Measurements from ENCODE around the gene PPM1H.
"Not testable (repeated sequence)": the region's sequence is repeated elsewhere in the genome, so short reads cannot be mapped to it uniquely, and the experiment has no call there.

PPM1H gene

GRCh38 chr12:62763861-62764645, 170.9 kb downstream of the PPM1H start:
- no peak for DNase-seq (ENCODE audit: low read depth)

GRCh38 chr12:62763312-62763711, 171.6 kb downstream of the PPM1H start:
- no peak for DNase-seq (ENCODE audit: low read depth)

- no peak for DNase-seq (ENCODE audit: low read depth)
Observed at GRCh38 chr12:62762645-62763044, 172.3 kb downstream of the PPM1H start.

- DNase-seq (ENCODE audit: low read depth): no peak
Observed at GRCh38 chr12:62761658-62762057, 173.3 kb downstream of the PPM1H start.

DNA sequence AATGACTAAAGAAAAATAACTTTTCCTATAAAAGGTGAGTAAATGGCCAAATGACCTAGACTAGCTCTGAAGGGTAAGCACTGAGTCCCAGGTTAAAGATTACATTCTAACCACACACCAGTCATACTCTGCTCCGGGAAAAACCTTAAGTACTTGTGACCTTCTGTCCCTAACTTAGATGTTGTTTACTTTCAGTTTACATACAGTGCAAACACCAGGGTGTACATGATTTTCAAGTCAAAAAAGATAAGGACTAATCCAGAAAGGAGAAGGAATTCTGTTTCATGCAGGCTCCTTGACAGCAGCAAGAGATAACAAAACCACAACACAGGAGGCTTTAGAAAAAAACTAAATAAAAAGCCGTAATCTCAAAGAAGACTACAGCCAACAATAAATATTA, 174.2 kb downstream of the PPM1H start:
- DNase-seq (ENCODE audit: low read depth): no peak

- not testable (repeated sequence) for DNase-seq (ENCODE audit: low read depth)
Observed at GRCh38 chr12:62760341-62760740, 174.6 kb downstream of the PPM1H start.

GRCh38 chr12:62758216-62758615, 176.7 kb downstream of the PPM1H start:
- no peak for DNase-seq (ENCODE audit: low read depth)

DNA sequence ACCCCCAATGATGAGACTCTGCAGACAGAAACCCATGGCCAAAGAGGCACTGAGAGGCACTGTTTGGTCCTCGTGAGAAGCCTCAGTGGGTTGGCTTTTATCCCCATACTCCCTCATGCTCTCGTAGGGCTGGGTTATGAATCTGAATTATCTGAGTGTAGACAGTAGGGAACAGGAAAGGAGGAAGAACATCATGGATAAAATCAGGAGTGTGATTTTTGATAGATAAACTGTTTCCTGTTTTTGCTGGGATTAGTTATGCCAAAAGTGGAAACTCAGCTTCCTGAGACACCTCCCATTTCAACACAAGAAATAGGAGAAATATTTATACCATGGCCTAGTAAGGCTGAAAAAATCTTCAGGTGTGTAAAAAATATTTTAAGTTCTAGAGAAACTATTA, 177.9 kb downstream of the PPM1H start:
- no peak for DNase-seq (ENCODE audit: low read depth)

DNA sequence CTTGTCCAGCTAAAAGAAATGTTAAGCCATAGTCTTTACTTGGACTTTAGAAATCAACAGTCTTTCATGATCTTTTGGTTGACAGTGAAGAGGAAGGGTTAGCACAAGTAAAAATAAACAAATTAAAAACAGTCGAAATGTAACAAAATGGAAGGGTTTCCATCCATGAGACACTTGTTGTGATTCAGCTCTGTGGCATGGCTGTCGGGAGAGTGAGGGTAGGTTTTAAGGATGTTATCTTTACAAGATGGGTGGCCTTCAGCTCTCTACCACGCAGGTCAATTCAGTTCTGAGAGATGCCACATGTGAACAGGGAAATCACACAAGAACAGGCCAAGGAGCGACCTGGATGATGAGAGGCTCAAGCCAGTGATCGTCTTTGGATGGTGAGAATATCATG, 180.2 kb downstream of the PPM1H start:
- no peak for DNase-seq (ENCODE audit: low read depth)

GRCh38 chr12:62751810-62752155, 183.2 kb downstream of the PPM1H start:
- DNase-seq (ENCODE audit: low read depth): no peak

DNA sequence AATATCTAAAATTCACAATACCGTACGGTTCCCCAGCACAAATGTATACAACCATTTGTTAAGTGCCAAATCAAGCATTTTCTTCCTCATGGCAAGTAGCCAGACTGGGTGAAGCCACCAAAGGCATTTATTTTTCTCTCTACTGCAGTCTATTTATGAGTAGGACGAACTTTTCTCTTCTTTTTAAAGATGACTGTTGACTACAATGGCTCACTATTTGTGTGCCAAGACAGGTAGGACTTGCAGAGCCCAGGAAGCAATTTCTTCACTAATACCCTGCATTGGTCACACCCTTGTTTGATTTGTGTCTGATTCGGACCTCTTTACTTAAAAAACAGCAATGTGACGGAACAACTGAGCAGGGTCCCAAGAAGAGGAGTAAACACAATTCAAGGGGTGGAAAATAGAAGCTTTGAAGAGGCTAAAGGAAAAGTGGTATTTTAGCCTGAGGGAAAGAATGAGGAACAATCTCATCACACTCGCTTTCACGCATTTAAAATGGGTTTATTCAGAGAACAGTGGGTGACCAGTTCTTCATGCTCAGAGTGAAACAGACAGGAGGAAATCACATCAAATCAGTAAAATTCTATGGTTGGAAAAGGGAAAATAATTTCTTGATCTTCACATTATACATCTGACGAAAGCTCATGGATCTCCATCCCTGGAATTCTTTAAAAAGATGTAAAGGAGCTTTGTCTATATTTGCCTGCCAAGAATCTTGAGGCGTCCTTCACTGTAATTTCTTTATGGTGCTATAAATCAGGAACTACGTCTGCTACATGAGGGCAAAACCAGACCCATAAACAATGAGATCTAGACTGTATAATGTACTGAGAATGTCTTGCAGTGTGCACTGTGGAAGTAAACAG, 183.8 kb downstream of the PPM1H start:
- no peak for DNase-seq (ENCODE audit: low read depth)

GRCh38 chr12:62749586-62749985, 185.4 kb downstream of the PPM1H start:
- DNase-seq (ENCODE audit: low read depth): no peak

GRCh38 chr12:62748941-62749468, 185.9 kb downstream of the PPM1H start:
- DNase-seq (ENCODE audit: low read depth): no peak

DNA sequence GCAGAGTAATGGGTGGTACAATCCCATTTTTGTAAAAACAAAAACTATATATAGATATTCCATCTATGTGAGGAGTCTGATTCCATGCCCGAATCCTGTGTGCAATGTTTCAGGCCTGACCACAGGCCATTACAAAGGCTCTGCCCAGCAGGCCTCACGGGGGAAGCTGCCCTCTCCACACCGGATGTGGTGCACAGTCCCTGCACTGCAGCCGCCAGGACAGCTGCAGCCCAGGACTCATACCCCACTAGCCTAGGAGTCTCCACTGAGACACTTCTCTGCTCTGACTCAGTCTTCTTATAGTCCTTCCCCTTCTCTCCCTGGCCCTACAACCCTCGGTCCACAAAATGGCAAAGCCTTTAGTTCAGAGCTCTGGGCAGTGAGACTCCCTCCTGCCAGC, 190.4 kb downstream of the PPM1H start:
- DNase-seq (ENCODE audit: low read depth): no peak

DNA sequence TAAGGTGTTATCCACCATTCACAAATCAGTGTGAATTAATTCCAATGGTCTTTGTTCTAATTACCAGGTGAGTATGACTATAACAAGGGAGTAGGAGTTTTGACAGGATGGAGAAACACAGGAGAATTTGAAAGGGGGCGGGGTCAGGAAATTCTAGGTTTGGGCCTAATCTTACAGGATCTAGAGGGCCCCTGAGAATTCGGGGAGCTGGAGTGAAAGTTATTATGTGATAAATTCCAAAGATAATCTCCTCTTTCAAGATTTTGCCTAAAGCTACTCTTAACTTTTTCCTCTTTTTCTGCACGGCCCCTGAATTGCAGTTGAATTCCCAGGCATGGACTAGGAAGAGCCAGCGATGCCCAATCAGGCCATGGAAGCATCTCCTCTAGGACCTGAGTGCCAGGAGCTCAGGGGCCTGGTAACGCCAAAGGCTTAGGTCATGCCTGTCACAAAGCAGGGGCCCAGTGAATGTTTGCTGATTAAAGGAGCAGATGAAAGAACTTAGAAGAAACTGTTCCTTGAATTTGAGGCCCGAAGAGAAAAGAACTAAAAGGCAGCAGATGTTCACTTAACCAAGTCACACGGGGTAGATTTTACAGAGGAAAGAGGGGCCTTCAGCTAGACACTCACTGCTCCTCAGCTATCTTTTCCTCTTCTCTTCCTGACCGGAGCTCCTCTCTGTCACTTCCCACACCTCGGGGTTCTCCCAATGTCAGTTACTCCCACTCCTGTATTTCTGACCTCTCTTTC, 195.5 kb downstream of the PPM1H start:
- DNase-seq (ENCODE audit: low read depth): no peak

DNA sequence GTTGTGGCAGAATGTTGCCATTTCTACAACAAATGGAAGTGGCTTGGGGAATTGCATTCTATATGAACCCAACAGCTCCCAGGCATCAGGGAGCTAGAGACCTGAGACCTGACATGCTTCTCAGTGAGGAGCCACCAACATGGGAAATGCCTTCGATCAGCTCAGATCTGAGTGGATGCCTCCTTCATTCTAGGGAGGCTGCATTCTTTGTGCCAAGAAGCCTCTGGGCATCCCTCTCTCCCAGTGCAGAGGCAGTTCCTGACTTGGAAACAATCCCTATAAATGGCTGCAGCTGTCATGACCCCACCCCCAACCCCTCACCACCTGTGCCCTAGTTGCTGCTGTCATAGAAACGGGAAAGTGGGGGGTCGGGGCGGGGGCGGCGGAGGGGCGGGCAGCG, 196.3 kb downstream of the PPM1H start:
- no peak for DNase-seq (ENCODE audit: low read depth)

- DNase-seq (ENCODE audit: low read depth): no peak
Observed at GRCh38 chr12:62738105-62738504, 196.8 kb downstream of the PPM1H start.

GRCh38 chr12:62737615-62738014, 197.3 kb downstream of the PPM1H start:
- DNase-seq (ENCODE audit: low read depth): no peak

- no peak for DNase-seq (ENCODE audit: low read depth)
Observed at GRCh38 chr12:62737188-62737587, 197.8 kb downstream of the PPM1H start.

DNA sequence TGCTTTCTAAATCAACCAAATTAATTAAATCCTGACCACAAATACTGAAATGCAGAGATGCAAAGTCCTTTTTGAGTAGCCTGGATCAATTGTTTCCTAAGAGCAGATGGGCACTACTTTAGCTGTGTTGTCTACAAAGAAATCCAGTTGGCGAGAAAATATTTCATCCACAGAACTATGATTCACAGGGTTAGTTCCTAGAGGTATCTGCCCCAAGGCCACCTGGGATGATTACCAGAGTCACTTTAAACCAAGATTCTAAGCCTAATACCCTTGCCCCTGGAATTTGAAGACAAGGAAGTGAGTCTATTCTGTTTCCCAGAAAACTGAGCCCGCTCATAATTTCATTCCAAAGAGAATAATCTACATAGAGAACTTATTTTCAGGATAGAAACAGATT, 198.4 kb downstream of the PPM1H start:
- no peak for DNase-seq (ENCODE audit: low read depth)

DNA sequence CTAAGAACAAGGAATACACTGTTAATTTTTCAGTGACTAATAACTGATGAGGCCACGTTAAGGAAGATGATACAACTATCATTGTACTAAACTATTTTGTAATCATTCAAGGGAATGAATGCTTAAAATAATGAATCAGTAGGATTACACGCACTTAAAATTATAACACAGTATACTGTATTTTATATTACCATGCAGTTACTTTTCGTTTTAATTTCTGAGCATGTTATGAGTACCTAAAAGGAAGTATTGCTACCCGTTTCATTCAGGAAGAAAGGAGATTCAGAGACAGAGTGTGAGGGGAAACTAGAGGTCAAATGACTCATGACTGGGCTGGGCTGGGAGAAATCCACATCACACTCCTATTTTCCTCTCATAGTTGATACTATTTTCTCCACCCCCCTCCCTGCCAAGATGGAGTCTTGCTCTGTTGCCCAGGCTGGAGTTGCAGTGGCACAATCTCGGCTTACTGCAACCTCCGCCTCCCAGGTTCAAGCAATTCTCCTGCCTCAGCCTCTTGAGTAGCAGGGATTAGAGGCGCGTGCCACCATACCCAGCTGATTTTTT, 202.0 kb downstream of the PPM1H start:
- DNase-seq (ENCODE audit: low read depth): no peak
